Glomerular visceral epithelial cell (primary cell): ENCODE data around the gene DDX41.
A peak's percentile ranks its signal among the peaks of the same experiment; 100 is the strongest.
"Not testable (repeated sequence)": the region's sequence is repeated elsewhere in the genome, so short reads cannot be mapped to it uniquely, and the experiment has no call there.

Experiments used
- DNase-seq: peaks from one replicate; pipeline ENCODE4 v3.0.0-alpha.2; 2016; ENCODE audit errors: extremely low spot score

Gene DDX41

GRCh38 chr5:177537389-177538361 lies 20.9 kb upstream of the DDX41 start:
- peak; percentile 91 for DNase-seq

GRCh38 chr5:177536386-177536785 lies 19.6 kb upstream of the DDX41 start:
- no peak for DNase-seq

DNA sequence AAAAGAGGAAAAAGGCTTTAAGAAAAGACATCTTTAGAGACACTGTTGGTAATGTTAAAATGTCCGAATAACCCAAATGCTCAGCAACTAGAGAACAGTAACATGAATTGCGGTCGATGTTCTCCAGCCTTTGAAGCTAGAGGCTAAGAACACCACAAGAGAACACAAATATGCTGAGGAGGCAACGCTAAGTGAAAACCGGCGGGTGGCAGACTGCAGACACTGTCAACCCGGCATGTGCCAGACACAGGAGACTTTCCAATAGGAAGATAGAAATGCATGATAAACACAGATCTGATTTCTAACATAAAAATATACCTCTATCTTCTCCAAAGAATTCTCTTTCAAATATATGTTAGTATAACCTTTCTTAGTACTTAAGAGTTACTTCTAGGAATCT lies 18.4 kb upstream of the DDX41 start:
- DNase-seq: no peak

DNA sequence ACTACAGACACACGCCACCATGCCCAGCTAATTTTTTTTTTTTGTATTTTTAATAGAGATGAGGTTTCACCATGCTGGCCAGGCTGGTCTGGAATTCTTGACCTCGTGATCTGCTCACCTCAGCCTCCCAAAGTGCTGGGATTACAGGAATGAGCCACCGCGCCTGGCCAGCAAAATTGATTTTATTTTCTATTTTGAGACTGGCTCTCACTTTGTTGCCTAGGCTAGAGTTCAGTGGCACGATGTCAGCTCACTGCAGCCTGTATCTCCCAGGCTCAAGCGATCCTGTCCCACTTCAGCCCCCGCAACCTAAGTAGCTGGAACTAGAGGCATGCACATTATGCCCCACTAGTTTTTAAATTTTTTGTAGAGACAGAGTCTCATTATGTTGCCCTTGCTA lies 17.7 kb upstream of the DDX41 start:
- DNase-seq: not testable (repeated sequence)

GRCh38 chr5:177531209-177531940 lies 14.6 kb upstream of the DDX41 start:
- DNase-seq: no peak

GRCh38 chr5:177530638-177531037 lies 13.9 kb upstream of the DDX41 start:
- DNase-seq: no peak

GRCh38 chr5:177529247-177530203 lies 12.8 kb upstream of the DDX41 start:
- no peak for DNase-seq

DNA sequence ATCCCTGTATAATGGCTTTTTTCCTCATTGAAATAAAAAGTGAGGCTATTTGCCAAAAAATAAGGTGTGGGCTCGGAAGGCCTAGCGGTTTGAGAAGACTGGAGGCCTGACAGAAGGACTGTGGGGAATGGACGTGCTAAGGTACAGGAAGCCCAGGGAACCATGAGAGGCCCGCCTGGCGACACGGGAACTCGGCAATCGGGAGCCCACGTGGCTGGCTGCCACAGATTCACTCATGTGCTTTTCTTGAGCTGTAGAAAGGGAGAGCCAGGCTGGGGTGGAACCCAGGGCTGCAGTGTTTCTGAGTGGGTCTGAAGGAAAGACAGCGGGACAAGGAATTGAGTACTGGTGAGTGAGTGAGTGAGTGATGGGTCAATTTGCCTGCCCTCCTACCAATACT lies 11.9 kb upstream of the DDX41 start:
- no peak for DNase-seq

DNA sequence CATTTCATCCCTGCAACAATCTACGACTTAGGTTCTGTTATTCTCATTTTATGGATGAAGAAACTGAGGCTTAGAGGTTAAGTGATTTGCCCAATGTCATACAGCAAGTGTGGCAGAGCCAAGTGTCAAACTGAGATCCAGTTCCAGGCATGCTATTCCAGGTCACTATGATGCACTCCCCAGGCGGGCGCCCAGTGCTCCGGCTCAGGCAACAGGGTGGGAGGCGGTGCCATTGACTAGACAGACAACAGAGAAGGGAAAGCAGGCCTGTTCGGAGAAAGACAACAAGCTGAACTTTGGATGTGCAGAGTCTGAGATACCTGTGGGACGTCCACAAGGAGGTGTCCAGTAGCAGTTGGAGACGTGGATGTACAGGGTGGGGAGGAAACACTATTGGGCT lies 10.8 kb upstream of the DDX41 start:
- DNase-seq: no peak

DNA sequence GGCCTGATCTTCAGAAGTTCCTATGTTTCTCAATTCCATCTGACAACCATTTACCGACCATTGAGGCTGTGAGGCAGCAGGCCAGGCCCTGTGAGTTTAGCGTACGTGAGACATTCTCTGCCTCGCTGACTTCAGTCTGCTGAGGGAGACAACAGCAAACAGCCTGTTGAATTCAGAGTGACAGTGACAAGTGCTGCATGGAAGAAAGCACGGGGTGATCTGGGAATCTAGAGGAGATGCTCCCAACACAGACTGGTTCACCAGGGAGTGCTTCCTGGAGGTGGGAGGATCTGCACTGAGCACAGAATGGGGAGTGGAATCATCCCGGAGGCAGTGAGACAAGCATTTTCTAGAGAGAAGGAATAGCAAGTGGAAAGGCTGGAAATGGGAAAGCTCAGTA lies 10.0 kb upstream of the DDX41 start:
- no peak for DNase-seq

DNA sequence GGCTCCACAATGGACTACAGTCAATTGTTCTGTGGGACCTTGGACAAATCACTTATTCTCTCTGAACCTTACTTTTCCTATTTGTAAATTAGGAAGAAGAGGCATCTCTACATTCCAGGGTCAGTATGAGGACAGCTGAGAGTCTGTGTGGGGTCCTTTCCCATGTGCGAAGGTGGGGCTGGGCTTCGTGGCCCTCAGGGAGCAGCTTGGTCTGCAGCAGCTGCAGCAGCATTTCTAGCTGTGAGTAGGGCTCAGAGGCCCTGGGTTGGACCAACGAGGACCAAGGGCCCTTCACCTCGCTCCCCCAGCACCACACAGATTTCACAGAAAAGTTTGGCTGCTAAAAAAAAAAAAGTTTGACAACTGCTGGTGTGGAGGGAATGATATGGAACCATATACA lies 9.4 kb upstream of the DDX41 start:
- DNase-seq: no peak

GRCh38 chr5:177524941-177525655 lies 8.3 kb upstream of the DDX41 start:
- DNase-seq: no peak

DNA sequence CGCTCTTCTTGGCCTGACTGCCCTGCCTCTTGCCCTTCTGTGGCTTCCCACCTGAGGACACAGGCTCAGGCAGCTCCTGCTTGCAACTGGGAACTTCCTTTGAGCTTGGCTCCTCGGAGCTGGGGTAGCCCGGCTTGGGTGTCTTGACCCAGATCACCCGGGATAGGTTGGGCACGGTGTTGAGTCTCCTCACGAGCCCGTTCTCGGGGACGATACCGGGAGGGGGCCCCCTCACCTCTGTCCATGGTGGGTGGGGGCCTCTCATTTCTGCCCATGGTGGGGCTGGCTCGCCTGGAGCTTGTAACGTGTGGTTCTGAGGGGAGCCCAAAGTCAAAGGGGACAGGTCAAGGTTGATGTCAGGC lies 7.8 kb upstream of the DDX41 start:
- DNase-seq: no peak

DNA sequence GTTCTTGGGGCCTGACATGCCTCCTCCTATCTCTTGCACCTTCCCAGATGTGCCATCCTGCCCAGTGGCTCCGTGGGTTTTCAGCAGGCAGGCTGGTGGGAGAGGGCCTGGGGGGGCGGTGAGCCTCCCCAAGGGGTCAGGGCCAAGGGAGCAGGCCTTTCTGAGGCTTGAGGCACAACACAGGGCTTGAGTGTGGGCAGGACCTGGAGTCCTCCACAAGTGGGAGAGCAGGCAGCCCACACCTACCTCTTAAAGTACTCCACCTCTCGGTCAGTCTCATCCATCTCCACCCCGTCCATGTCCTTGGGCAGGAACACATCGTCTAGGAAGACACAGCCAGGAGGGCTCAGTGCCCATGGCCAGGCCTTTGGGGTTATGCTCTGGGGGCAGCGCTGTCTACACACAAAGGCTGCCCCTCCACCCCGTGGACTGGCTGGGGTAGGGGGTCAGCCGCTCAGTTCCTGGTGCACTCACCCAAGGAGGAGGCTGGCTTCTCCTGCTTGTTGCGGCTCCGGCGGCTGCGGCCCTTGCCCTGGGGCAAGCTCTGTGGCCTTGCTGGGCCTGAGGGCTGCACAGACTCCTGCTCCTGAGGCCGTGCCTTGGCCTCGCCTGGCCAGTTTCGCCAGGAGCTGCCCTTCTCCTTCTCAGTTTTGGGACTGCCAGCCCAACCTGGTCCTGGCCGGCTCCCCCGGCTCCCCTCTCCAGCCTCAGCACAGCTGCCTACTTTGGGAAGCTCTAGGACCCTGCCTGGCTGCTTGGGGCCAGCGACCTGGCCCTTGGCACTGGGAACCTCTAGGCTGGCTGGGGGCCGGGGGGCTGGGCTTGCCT lies 7.2 kb upstream of the DDX41 start:
- no peak for DNase-seq

- no peak for DNase-seq
Measured at GRCh38 chr5:177520916-177521513, 4.3 kb upstream of the DDX41 start.

DNA sequence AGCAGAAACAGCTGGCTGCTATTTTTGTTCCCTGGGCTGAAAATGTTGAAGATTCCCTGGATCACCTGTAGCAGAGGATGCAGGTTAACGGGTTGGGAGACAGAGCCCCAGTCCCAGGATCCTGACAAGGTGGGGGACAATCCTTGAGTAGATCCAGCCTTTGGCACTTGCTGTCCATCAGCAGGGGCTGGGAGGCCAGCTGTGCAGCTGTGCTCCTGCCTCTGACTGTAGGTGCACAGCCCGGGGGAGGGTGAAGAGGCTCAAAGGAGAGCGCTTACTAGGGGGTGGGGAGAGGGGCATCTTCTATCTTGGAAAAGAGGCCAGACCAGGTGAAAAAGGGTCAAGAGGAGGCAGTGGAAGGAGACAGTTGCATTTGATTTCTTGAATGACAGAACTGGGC lies 3.5 kb upstream of the DDX41 start:
- DNase-seq: no peak

GRCh38 chr5:177519463-177520235 lies 2.9 kb upstream of the DDX41 start:
- DNase-seq: no peak

- DNase-seq: no peak
Measured at GRCh38 chr5:177515580-177515979, 1.2 kb downstream of the DDX41 start.

DNA sequence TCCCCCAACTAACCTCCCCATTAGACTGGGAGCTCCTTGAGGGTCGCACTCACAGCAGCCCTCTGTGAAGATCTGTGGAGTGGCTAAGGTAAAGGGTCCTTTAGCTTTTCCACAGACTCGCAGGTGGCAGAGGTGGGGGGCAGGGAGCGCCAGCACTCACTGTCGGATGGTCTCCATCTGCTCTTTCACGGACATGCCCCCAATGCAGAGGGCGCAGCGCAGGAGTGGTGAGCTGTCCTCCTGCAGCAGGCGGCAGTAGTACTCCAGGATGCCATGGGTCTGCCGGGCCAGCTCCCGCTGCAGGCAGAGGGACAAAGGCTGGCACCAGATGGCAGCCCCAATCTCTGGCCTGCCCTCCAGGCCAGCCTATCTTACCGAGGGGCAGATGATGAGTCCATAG lies 2.2 kb downstream of the DDX41 start:
- no peak for DNase-seq
